Spleen (tissue), 7 donors: ENCODE measurements around the gene TRAF7.
"Not testable (repeated sequence)": the region's sequence is repeated elsewhere in the genome, so short reads cannot be mapped to it uniquely, and the experiment has no call there.

Source experiments
- POLR2A ChIP-seq, 3 donors: fragments of 450-650 bp; IDR thresholded peaks; one replicate each; pipeline ENCODE4 v1.5.1; 2017; ENCODE audit warnings: antibody characterized with exemption in 3 of 3, mild to moderate bottlenecking in 1 of 3
- POLR2AphosphoS5 ChIP-seq, 3 donors: sonication (generic); formaldehyde crosslinking; IDR thresholded peaks; one replicate each; pipeline ENCODE4 v1.5.1; 2017; ENCODE audit warnings: antibody characterized with exemption in 3 of 3
- TF ChIP-seq, protein P1 (sequence below), 11 experiments: fragments of 200-600 bp in 7 of 11; fragments of 450-650 bp in 4 of 11; sonication (generic) in 4 of 11; IDR thresholded peaks in 8 of 11; conservative IDR thresholded peaks in 3 of 11; 1 replicate in 7 of 11; 2 replicates in 4 of 11; pipeline versions ENCODE4 v1.4.0 to v1.8.0; 2016 to 2021; ENCODE audit warnings: antibody characterized with exemption in 11 of 11, inconsistent platforms in 4 of 11, mild to moderate bottlenecking in 1 of 11
- donor health status: DM: no; HTN: no; CAD: no; lungs with moderate emphysema.
- donor health status: DM: no; HTN: no; CAD: no.
- donor health status: DM: no; HTN: no; CAD: no.

DNA sequence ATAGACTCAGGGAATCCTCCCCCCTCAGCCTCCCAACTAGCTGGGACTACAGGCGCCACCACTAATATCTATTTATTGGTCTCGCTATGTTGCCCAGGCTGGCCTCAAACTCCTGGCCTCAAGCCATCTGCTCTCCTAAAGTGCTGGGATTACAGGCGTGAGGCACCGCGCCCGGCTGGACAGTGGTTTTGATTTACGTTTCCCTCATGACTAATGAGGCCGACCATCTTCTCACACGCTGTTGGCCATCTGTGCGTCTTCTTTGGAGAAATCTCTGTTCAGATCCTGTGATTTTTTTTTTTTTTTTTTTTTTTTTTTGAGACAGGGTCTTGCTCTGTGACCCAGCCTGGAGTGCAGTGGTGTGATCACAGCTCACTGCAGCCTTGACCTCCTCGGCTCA is 26.3 kb upstream of the TRAF7 start:
- TF ChIP-seq, protein P1, sequence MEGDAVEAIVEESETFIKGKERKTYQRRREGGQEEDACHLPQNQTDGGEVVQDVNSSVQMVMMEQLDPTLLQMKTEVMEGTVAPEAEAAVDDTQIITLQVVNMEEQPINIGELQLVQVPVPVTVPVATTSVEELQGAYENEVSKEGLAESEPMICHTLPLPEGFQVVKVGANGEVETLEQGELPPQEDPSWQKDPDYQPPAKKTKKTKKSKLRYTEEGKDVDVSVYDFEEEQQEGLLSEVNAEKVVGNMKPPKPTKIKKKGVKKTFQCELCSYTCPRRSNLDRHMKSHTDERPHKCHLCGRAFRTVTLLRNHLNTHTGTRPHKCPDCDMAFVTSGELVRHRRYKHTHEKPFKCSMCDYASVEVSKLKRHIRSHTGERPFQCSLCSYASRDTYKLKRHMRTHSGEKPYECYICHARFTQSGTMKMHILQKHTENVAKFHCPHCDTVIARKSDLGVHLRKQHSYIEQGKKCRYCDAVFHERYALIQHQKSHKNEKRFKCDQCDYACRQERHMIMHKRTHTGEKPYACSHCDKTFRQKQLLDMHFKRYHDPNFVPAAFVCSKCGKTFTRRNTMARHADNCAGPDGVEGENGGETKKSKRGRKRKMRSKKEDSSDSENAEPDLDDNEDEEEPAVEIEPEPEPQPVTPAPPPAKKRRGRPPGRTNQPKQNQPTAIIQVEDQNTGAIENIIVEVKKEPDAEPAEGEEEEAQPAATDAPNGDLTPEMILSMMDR (IDR thresholded peaks at IDR 0.05 in 8 of 11, conservative IDR thresholded peaks at IDR 0.05 in 3 of 11) = not testable (repeated sequence)
- not testable (repeated sequence) for TF ChIP-seq POLR2AphosphoS5, POLR2A (IDR thresholded peaks at IDR 0.05)
